ENCODE measurements around the gene EIF3B.
A peak's percentile ranks its signal among the peaks of the same experiment; 100 is the strongest.
"Not testable (repeated sequence)": the region's sequence is repeated elsewhere in the genome, so short reads cannot be mapped to it uniquely, and the experiment has no call there.

The EIF3B gene

DNA sequence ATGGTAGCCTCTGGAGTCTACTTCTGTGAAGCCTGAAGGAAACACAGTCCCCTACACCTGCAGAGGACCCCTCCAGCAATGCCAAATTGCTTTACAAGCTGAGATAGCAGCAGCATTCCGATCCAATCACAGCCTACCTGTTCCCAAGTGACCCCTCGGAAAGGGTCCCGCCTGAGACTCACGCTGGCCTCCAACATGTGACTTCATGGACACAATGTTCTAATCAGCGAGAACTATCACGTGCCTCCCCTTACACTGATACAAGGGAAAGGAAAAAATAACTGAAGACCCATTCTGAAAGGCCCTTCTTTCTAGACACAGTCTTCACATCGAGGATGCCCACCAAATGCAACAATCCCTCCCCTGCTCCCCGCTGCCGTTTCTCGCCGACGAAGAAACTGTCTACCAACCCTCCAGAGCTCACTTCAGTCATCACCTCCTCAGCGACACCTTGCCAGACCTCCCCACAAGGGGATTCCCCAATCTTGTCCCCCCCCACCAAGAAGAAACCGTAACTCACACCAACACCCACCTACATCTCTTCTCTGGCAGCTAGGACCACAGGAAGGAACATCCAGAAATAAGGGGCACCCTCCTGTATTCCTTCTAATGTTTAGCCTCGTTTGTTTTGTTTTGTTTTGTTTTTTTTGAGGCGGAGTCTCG is 42.2 kb upstream of the EIF3B start:
- TF ChIP-seq, protein P1, sequence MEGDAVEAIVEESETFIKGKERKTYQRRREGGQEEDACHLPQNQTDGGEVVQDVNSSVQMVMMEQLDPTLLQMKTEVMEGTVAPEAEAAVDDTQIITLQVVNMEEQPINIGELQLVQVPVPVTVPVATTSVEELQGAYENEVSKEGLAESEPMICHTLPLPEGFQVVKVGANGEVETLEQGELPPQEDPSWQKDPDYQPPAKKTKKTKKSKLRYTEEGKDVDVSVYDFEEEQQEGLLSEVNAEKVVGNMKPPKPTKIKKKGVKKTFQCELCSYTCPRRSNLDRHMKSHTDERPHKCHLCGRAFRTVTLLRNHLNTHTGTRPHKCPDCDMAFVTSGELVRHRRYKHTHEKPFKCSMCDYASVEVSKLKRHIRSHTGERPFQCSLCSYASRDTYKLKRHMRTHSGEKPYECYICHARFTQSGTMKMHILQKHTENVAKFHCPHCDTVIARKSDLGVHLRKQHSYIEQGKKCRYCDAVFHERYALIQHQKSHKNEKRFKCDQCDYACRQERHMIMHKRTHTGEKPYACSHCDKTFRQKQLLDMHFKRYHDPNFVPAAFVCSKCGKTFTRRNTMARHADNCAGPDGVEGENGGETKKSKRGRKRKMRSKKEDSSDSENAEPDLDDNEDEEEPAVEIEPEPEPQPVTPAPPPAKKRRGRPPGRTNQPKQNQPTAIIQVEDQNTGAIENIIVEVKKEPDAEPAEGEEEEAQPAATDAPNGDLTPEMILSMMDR (IDR thresholded peaks at IDR 0.05; ENCODE audit: poor library complexity, severe bottlenecking) = no peak
- Histone ChIP-seq H3K27ac (ENCODE audit: poor library complexity, severe bottlenecking) (peak overlapping the region; percentile 85), H3K36me3 (ENCODE audit: low read depth) (no peaks in the 10 kb centered on the region; the same call in 1 of the 2 replicates), H3K4me1 (ENCODE audit: insufficient read depth, poor library complexity, severe bottlenecking) (peaks cover 11% of the 10 kb centered on the region), H3K9me3 (ENCODE audit: severe bottlenecking) (no peaks in the 10 kb centered on the region), H3K4me3 (ENCODE audit: severe bottlenecking) (no peak overlapping the region), H3K27me3 (ENCODE audit: insufficient read depth, poor library complexity, severe bottlenecking) (no peaks in the 10 kb centered on the region)
- DNase-seq (ENCODE audit: low spot score) (no peak), ATAC-seq (ENCODE audit: low read depth) (no peak)

DNA sequence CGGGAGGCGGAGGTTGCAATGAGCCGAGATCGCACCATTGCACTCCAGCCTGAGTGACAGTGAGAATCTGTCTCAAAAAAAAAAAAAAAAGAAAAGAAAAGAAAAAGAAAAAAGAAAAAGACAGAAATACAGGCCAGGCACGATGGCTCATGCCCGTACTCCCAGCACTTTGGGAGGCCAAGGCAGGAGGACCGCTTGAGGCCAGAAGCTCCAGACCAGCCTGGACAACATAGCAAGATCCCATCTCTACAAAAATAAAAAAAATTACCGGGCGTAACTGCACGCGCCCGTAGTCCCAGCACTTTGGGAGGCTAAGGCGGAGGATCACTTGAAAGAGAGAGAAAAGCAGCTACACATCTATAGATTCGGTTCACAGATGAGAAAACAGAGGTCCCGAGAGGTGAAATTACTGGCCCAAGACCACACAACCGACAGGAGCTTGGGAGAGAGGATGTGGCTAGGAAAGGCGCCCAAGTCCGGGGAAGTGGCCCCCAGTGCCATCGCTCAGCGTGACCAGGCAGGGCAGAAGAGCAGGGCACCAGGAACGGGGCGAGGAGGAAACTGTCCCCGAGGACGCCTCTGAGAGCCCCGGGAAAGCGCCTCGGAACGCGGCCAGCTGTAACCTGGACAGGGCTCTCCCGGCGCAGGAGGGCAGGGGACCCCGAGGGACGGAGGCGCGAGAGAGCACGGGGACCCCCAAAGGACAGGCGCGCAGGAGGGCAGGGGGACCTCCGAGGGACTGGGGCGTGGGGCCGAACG is 41.0 kb upstream of the EIF3B start:
- H3K27ac ChIP-seq (ENCODE audit: poor library complexity, severe bottlenecking) = peak overlapping the region; percentile 62
- ATAC-seq (ENCODE audit: low read depth) (peak; percentile 24; the same call in 2 of the 3 replicates), DNase-seq (ENCODE audit: low spot score) (peak; percentile 63)
- H3K27me3 ChIP-seq (ENCODE audit: insufficient read depth, poor library complexity, severe bottlenecking) = no peaks in the 10 kb centered on the region
- no peaks in the 10 kb centered on the region; the same call in 1 of the 2 replicates for H3K36me3 ChIP-seq (ENCODE audit: low read depth)
- H3K4me1 ChIP-seq (ENCODE audit: insufficient read depth, poor library complexity, severe bottlenecking) = peaks cover 11% of the 10 kb centered on the region
- H3K4me3 ChIP-seq (ENCODE audit: severe bottlenecking) = peak overlapping the region; percentile 79
- TF ChIP-seq, protein P1 (IDR thresholded peaks at IDR 0.05; ENCODE audit: poor library complexity, severe bottlenecking) = no peak
- no peaks in the 10 kb centered on the region for H3K9me3 ChIP-seq (ENCODE audit: severe bottlenecking)

DNA sequence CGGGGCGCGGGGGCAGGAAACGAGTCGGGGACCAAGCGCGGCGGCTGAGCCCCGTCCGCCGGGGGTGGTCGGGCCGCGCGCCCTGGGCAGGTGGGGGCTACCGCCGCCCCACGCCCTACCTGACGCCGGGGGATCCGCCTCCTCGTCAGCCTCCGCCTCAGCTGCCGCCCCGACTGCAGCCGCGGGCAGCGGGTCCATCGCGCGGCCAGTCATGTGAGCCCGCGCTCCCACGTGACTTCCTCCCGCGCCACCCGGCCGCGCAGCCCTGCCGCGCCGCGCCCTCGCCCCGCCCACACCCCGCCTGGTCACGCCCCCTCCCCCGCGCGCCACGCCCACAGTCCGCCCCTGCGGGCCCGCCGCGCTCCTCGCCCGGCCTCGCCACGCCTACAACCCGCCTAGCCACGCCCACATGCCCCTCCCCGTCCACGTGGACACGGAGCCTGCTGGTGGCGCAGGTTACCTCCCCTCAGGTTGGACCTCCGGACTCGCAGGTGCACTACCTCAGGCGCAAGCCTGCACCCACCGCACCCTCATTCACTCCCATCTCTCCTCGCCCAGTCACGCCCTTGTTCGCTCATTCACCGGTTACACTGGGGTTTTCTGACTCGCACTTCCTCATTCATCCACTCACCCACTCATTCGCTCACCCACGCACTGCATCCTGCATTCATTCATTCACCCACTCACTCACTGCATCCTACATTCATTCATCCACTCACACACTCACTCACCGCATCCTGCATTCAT is 40.2 kb upstream of the EIF3B start, which contains the start of gene SNX8:
SNX8 (minus strand) TSS at position 233 of the 747 bp plus-strand sequence; CDS start at position 213, 20 bp downstream.
- ATAC-seq (ENCODE audit: low read depth) (peak; percentile 84), DNase-seq (ENCODE audit: low spot score) (peak; percentile 96)
- TF ChIP-seq, protein P1 (IDR thresholded peaks at IDR 0.05; ENCODE audit: poor library complexity, severe bottlenecking) = no peak
- Histone ChIP-seq H3K27ac (ENCODE audit: poor library complexity, severe bottlenecking) (peak within 1 kb of the TSS; percentile 62), H3K9me3 (ENCODE audit: severe bottlenecking) (no peaks in the 10 kb centered on the region), H3K27me3 (ENCODE audit: insufficient read depth, poor library complexity, severe bottlenecking) (no peaks in the 10 kb centered on the region), H3K36me3 (ENCODE audit: low read depth) (no peaks in the 10 kb centered on the region), H3K4me1 (ENCODE audit: insufficient read depth, poor library complexity, severe bottlenecking) (peaks cover 11% of the 10 kb centered on the region), H3K4me3 (ENCODE audit: severe bottlenecking) (peak within 1 kb of the TSS; percentile 79)

DNA sequence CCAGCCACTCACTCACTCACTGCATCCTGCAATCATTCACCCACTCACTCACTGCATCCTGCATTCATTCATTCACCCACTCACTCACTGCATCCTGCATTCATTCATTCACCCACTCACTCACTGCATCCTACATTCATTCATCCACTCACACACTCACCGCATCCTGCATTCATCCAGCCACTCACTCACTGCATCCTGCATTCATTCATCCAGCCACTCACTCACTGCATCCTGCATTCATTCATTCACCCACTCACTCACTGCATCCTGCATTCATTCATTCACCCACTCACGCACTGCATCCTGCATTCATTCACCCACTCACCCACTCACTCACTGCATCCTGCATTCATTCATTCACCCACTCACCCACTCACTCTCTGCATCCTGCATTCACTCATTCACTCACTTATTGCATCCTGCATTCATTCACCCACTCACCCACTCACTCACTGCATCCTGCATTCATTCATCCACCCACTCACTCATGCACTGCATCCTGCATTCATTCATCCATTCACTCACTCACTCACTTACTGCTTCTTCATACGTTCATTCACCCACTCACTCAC is 39.6 kb upstream of the EIF3B start:
- H3K9me3 ChIP-seq (ENCODE audit: severe bottlenecking); H3K27ac ChIP-seq (ENCODE audit: poor library complexity, severe bottlenecking); H3K4me1 ChIP-seq (ENCODE audit: insufficient read depth, poor library complexity, severe bottlenecking); ATAC-seq (ENCODE audit: low read depth); H3K27me3 ChIP-seq (ENCODE audit: insufficient read depth, poor library complexity, severe bottlenecking); H3K36me3 ChIP-seq (ENCODE audit: low read depth); DNase-seq (ENCODE audit: low spot score); H3K4me3 ChIP-seq (ENCODE audit: severe bottlenecking): not testable (repeated sequence)

DNA sequence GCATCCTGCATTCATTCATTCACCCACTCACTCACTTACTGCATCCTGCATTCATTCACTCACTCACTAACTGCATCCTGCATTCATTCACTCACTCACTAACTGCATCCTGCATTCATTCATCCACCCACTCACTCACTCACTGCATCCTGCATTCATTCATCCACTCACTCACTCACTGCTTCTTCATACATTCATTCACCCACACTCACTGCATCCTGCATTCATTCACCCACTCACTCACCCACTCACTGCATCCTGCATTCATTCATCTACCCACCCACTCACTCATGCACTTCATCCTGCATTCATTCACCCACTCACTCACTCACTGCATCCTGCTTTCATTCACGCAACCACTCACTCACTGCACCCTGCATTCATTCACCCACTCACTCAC is 38.8 kb upstream of the EIF3B start:
- no peaks in the 10 kb centered on the region for H3K36me3 ChIP-seq (ENCODE audit: low read depth)
- ATAC-seq (ENCODE audit: low read depth) = no peak
- H3K4me3 ChIP-seq (ENCODE audit: severe bottlenecking) = no peak overlapping the region
- H3K4me1 ChIP-seq (ENCODE audit: insufficient read depth, poor library complexity, severe bottlenecking) = no peaks in the 10 kb centered on the region
- no peak overlapping the region for H3K27ac ChIP-seq (ENCODE audit: poor library complexity, severe bottlenecking)
- H3K9me3 ChIP-seq (ENCODE audit: severe bottlenecking) = no peaks in the 10 kb centered on the region
- DNase-seq (ENCODE audit: low spot score) = no peak
- TF ChIP-seq, protein P1 (IDR thresholded peaks at IDR 0.05; ENCODE audit: poor library complexity, severe bottlenecking) = no peak
- no peaks in the 10 kb centered on the region for H3K27me3 ChIP-seq (ENCODE audit: insufficient read depth, poor library complexity, severe bottlenecking)

Measured in RWPE2 (cell line).